Measurements from ENCODE around the gene ZNF789.

DNA sequence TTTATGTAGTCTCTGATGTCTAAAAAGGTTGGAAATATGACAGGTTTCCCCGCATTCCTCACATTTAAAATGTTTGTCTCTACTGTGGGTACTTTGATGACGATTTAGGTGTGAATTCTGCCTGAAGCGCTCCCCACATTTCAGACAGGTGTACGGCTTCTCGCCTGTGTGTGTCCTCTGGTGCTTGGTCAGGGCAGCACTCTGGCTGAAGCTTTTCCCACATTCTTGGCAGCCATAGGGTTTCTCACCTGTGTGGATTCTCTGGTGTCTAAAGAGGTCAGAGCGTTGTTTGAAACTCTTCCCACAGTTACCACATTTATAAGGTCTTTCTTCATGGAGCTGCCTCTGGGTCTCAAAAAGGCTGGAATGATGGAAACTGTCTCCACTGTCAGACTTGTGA is 21.1 kb downstream of the ZNF789 start:
- TF ChIP-seq, protein P1, sequence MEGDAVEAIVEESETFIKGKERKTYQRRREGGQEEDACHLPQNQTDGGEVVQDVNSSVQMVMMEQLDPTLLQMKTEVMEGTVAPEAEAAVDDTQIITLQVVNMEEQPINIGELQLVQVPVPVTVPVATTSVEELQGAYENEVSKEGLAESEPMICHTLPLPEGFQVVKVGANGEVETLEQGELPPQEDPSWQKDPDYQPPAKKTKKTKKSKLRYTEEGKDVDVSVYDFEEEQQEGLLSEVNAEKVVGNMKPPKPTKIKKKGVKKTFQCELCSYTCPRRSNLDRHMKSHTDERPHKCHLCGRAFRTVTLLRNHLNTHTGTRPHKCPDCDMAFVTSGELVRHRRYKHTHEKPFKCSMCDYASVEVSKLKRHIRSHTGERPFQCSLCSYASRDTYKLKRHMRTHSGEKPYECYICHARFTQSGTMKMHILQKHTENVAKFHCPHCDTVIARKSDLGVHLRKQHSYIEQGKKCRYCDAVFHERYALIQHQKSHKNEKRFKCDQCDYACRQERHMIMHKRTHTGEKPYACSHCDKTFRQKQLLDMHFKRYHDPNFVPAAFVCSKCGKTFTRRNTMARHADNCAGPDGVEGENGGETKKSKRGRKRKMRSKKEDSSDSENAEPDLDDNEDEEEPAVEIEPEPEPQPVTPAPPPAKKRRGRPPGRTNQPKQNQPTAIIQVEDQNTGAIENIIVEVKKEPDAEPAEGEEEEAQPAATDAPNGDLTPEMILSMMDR (conservative IDR thresholded peaks at IDR 0.05; ENCODE audit: low read length): no peak
- no peak for TF ChIP-seq EZH2phosphoT487 (IDR thresholded peaks at IDR 0.05; ENCODE audit: borderline replicate concordance)

Measured in Loucy (cell line).